ENCODE measurements around the gene TTC24.
"Not testable (repeated sequence)": the region's sequence is repeated elsewhere in the genome, so short reads cannot be mapped to it uniquely, and the experiment has no call there.

The TTC24 gene

GRCh38 chr1:156587927-156588326 lies 8.4 kb downstream of the TTC24 start:
- DNase-seq (ENCODE audit: low spot score), result not testable (repeated sequence)

- no peak for DNase-seq (ENCODE audit: low spot score)
These were observed 10.0 kb downstream of the TTC24 start for GRCh38 chr1:156589546-156589945.

GRCh38 chr1:156590326-156591180 lies 11.0 kb downstream of the TTC24 start:
- no peak for DNase-seq (ENCODE audit: low spot score)

- DNase-seq (ENCODE audit: low spot score), result no peak
These were observed 11.6 kb downstream of the TTC24 start for GRCh38 chr1:156591181-156591431.

GRCh38 chr1:156591432-156592157 lies 12.1 kb downstream of the TTC24 start, which contains the start of gene NAXE:
Gene NAXE, plus strand, starts transcription at chr1:156591776. Its CDS starts 29 bp downstream, at chr1:156591805.
- DNase-seq (ENCODE audit: low spot score), result peak; percentile 77

- no peak for DNase-seq (ENCODE audit: low spot score)
These were observed 12.8 kb downstream of the TTC24 start for GRCh38 chr1:156592158-156592909.

GRCh38 chr1:156592910-156593660 lies 13.6 kb downstream of the TTC24 start:
- DNase-seq (ENCODE audit: low spot score), result no peak

GRCh38 chr1:156593661-156593989 lies 14.1 kb downstream of the TTC24 start:
- no peak for DNase-seq (ENCODE audit: low spot score)

- no peak for DNase-seq (ENCODE audit: low spot score)
These were observed 14.7 kb downstream of the TTC24 start for GRCh38 chr1:156594190-156594589.

- no peak for DNase-seq (ENCODE audit: low spot score)
These were observed 15.5 kb downstream of the TTC24 start for GRCh38 chr1:156595016-156595415.

- DNase-seq (ENCODE audit: low spot score), result no peak
These were observed 16.9 kb downstream of the TTC24 start for GRCh38 chr1:156596426-156596825.

- no peak for DNase-seq (ENCODE audit: low spot score)
These were observed 18.6 kb downstream of the TTC24 start for GRCh38 chr1:156598125-156598524.

GRCh38 chr1:156598731-156599432 lies 19.4 kb downstream of the TTC24 start:
- no peak for DNase-seq (ENCODE audit: low spot score)

- DNase-seq (ENCODE audit: low spot score), result no peak
These were observed 20.3 kb downstream of the TTC24 start for GRCh38 chr1:156599811-156600210.

GRCh38 chr1:156600733-156601121 lies 21.2 kb downstream of the TTC24 start:
- DNase-seq (ENCODE audit: low spot score), result no peak

GRCh38 chr1:156601122-156601830 lies 21.8 kb downstream of the TTC24 start, which contains the start of gene GPATCH4:
Gene GPATCH4, minus strand, starts transcription at chr1:156601479.
- peak; percentile 82 for DNase-seq (ENCODE audit: low spot score)

- DNase-seq (ENCODE audit: low spot score), result no peak
These were observed 22.4 kb downstream of the TTC24 start for GRCh38 chr1:156601892-156602291.

- DNase-seq (ENCODE audit: low spot score), result no peak
These were observed 23.1 kb downstream of the TTC24 start for GRCh38 chr1:156602557-156602993.

GRCh38 chr1:156607344-156607743 lies 27.8 kb downstream of the TTC24 start:
- DNase-seq (ENCODE audit: low spot score), result not testable (repeated sequence)

- DNase-seq (ENCODE audit: low spot score), result peak; percentile 87
These were observed 28.6 kb downstream of the TTC24 start for GRCh38 chr1:156608036-156608674.

All from globus pallidus (tissue), 1 donor.